ENCODE results near the gene WDR49. TPM values are rescaled to one million over a fixed set of nuclear protein-coding genes. Genes with fewer than 3 reads are reported as not detected.

WDR49 gene
- total and polyA plus RNA-seq, 11 donors, result 0.03 to 8.7 (median 1.7) TPM

- TF ChIP-seq POLR2A (IDR thresholded peaks at IDR 0.05), result no peak
- TF ChIP-seq CTCF (IDR thresholded peaks at IDR 0.05), result peak in 1 of 12 donors; percentile 10
- Histone ChIP-seq H3K36me3 (no peaks in the 10 kb centered on the region), H3K27ac (no peak overlapping the region), H3K9me3 (no peaks in the 10 kb centered on the region), H3K4me3 (no peak overlapping the region), H3K4me1 (no peaks in the 10 kb centered on the region), H3K27me3 (no peaks in the 10 kb centered on the region)
- intact Hi-C loops (cut with DNase I), result no loop called here
- 53 to 76% (median 64%) methylated on average over 3 of the region's 3 CpGs for WGBS, 4 donors
- ATAC-seq (no peak), DNase-seq (no peak)
These were observed 160.5 kb downstream of the WDR49 start for GRCh38 chr3:167493244-167493643.

- intact Hi-C loops (cut with DNase I), result no loop called here
- ATAC-seq, result no peak
- Histone ChIP-seq H3K27ac (no peak overlapping the region), H3K4me1 (no peaks in the 10 kb centered on the region), H3K9me3 (peaks cover 0 to 5% (median 0%) of the 10 kb centered on the region in 12 donors), H3K27me3 (no peaks in the 10 kb centered on the region), H3K4me3 (no peak overlapping the region), H3K36me3 (no peaks in the 10 kb centered on the region)
- no peak for DNase-seq
- TF ChIP-seq POLR2A (IDR thresholded peaks at IDR 0.05) (no peak), CTCF (IDR thresholded peaks at IDR 0.05) (no peak)
These were observed 162.1 kb downstream of the WDR49 start for GRCh38 chr3:167491621-167492020.

- Histone ChIP-seq H3K36me3 (no peaks in the 10 kb centered on the region), H3K27me3 (no peaks in the 10 kb centered on the region), H3K27ac (no peak overlapping the region), H3K4me1 (no peaks in the 10 kb centered on the region), H3K4me3 (no peak overlapping the region), H3K9me3 (peaks cover 0 to 21% (median 0%) of the 10 kb centered on the region in 12 donors)
- intact Hi-C loops (cut with DNase I), result no loop called here
- ATAC-seq (no peak), DNase-seq (no peak)
- 72 to 75% (median 74%) methylated on average over 1 of the region's 1 CpG for WGBS, 4 donors
- TF ChIP-seq POLR2A (IDR thresholded peaks at IDR 0.05) (no peak), CTCF (IDR thresholded peaks at IDR 0.05) (no peak)
These were observed 164.2 kb downstream of the WDR49 start for GRCh38 chr3:167489571-167489970.

DNA sequence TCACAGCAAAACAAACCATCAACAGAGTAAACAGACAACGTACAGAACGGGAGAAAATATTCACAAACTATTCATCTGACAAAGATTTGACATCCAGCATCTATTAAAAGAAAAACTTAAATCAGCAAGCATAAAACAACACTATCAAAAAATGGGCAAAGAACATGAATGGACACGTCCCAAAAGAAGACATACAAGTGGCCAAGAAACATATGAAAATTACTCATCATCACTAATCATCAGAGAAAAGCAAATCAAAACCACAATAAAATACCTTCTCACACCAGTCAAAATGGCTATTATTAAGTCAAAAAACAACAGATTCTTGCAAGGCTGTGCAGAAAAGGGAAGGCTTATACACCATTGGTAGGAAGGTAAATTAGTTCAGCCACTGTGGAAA, 166.2 kb downstream of the WDR49 start:
- H3K4me3 ChIP-seq, result no peak overlapping the region
- ATAC-seq (no peak), DNase-seq (no peak)
- no peaks in the 10 kb centered on the region for H3K4me1 ChIP-seq
- 61 to 78% (median 65%) methylated on average over 3 of the region's 3 CpGs for WGBS, 4 donors
- H3K36me3 ChIP-seq, result no peaks in the 10 kb centered on the region
- no peak overlapping the region for H3K27ac ChIP-seq
- no peaks in the 10 kb centered on the region for H3K27me3 ChIP-seq
- intact Hi-C loops (cut with DNase I), result no loop called here
- peaks cover 0 to 21% (median 0%) of the 10 kb centered on the region in 12 donors for H3K9me3 ChIP-seq
- TF ChIP-seq POLR2A (IDR thresholded peaks at IDR 0.05) (no peak), CTCF (IDR thresholded peaks at IDR 0.05) (no peak)

Measured in heart left ventricle (tissue), 16 donors.